Breast epithelium (tissue), 4 donors: ENCODE results near the gene TRMT2B. TPM values are rescaled to one million over a fixed set of nuclear protein-coding genes. Genes with fewer than 3 reads are reported as not detected.

ENCODE experiments used
- DNase-seq, 2 donors: peaks; one replicate each; pipeline ENCODE4 v3.0.0-alpha.2; 2019; ENCODE audit warnings: low spot score in 2 of 2
- H3K27ac ChIP-seq, 2 donors: fragments of 200-600 bp; sonication (generic) in 1 of 2; one replicate each; pipeline ENCODE4 v1.5.1; 2016 to 2019; ENCODE audit warnings: mild to moderate bottlenecking in 1 of 2
- H3K27me3 ChIP-seq, 2 donors: fragments of 200-600 bp; sonication (generic) in 1 of 2; one replicate each; pipeline versions ENCODE4 v1.5.1 to v1.6.0; 2017 to 2019; ENCODE audit warnings: control low read depth in 1 of 2, mild to moderate bottlenecking in 1 of 2
- H3K36me3 ChIP-seq: fragments of 200-600 bp; one replicate; pipeline ENCODE4 v1.5.1; 2019
- H3K4me1 ChIP-seq, 2 donors: fragments of 200-600 bp; sonication (generic); one replicate each; pipeline ENCODE4 v1.5.1; 2016 to 2019; ENCODE audit warnings: control low read depth in 1 of 2
- H3K4me3 ChIP-seq, 3 donors: fragments of 200-600 bp; sonication (generic); 1 replicate in 2 of 3; 2 replicates in 1 of 3; pipeline ENCODE4 v1.5.1; 2016 to 2019; ENCODE audit warnings: mild to moderate bottlenecking in 3 of 3, moderate library complexity in 2 of 3
- H3K9me3 ChIP-seq, 2 donors: fragments of 200-600 bp; sonication (generic) in 1 of 2; one replicate each; pipeline ENCODE4 v1.5.1; 2016 to 2019; ENCODE audit warnings: control low read depth in 1 of 2
- POLR2A ChIP-seq: fragments of 450-650 bp; IDR thresholded peaks from one replicate; pipeline ENCODE4 v1.6.1; 2016; ENCODE audit warnings: antibody characterized with exemption, mild to moderate bottlenecking, moderate library complexity
- POLR2AphosphoS5 ChIP-seq, 3 donors: sonication (generic); formaldehyde crosslinking; IDR thresholded peaks; one replicate each; pipeline ENCODE4 v1.6.1; 2017; ENCODE audit warnings: antibody characterized with exemption in 3 of 3
- intact Hi-C: fragments of 100-400 bp; cut with DNase I; formaldehyde crosslinking; loops from one replicate; pipeline ENCODE4 v1.15.1; 2023; ENCODE audit warnings: low total_unique reads
- total RNA-seq, 3 donors: library from RNA; depleted of rRNA; stranded (reverse); fragments of >200 nt; gene quantifications; one replicate each; pipeline ENCODE4 v1.1.0, GENCODE V29; 2016
- TF ChIP-seq, protein P1 (sequence below), 3 donors: fragments of 450-650 bp; IDR thresholded peaks; one replicate each; pipeline ENCODE4 v1.5.1; 2016 to 2017; ENCODE audit warnings: antibody characterized with exemption in 3 of 3, mild to moderate bottlenecking in 3 of 3, moderate library complexity in 3 of 3

The TRMT2B gene
- total RNA-seq, 3 donors from 2014 or later = 15.2 to 23.6 (median 17.7) TPM

DNA sequence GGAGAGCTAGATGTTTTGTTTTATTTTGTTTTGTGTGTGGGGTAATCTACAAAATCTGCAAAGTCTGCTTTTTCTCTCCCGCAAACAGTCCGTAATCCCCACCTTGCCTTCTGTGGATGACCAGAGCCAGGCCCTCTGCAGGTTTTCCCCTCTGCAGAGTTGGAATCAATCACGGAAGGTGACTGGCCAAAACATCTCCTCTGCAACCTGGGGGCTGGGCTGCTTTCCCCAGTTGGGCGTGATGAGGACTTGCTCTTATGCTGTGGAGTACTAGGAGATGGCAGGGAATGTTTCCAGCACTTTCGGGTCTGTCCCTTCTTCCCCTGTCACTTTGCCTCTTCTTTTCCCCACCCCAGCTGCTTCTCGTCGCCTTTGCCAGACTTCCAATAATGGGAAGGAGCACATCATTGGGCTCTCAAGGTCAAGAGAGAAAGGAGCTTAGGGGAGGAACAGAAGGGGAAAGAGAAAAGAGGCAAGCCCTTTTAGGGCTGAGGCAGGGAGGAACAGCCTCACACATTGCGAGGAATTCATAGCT, 27.9 kb upstream of the TRMT2B start:
- peaks cover 0 to 66% of the 10 kb centered on the region in 2 donors for H3K27me3 ChIP-seq
- DNase-seq = no peak
- no peak for TF ChIP-seq POLR2AphosphoS5 (IDR thresholded peaks at IDR 0.05)
- TF ChIP-seq, protein P1, sequence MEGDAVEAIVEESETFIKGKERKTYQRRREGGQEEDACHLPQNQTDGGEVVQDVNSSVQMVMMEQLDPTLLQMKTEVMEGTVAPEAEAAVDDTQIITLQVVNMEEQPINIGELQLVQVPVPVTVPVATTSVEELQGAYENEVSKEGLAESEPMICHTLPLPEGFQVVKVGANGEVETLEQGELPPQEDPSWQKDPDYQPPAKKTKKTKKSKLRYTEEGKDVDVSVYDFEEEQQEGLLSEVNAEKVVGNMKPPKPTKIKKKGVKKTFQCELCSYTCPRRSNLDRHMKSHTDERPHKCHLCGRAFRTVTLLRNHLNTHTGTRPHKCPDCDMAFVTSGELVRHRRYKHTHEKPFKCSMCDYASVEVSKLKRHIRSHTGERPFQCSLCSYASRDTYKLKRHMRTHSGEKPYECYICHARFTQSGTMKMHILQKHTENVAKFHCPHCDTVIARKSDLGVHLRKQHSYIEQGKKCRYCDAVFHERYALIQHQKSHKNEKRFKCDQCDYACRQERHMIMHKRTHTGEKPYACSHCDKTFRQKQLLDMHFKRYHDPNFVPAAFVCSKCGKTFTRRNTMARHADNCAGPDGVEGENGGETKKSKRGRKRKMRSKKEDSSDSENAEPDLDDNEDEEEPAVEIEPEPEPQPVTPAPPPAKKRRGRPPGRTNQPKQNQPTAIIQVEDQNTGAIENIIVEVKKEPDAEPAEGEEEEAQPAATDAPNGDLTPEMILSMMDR (IDR thresholded peaks at IDR 0.05) = no peak
- no peak for TF ChIP-seq POLR2A
- H3K4me3 ChIP-seq = peak overlapping the region; percentile 37 to 61 (median 42)
- no peaks in the 10 kb centered on the region for H3K9me3 ChIP-seq
- no peaks in the 10 kb centered on the region for H3K4me1 ChIP-seq
- intact Hi-C loops = no loop called here
- H3K36me3 ChIP-seq = no peaks in the 10 kb centered on the region
- H3K27ac ChIP-seq = no peak overlapping the region

DNA sequence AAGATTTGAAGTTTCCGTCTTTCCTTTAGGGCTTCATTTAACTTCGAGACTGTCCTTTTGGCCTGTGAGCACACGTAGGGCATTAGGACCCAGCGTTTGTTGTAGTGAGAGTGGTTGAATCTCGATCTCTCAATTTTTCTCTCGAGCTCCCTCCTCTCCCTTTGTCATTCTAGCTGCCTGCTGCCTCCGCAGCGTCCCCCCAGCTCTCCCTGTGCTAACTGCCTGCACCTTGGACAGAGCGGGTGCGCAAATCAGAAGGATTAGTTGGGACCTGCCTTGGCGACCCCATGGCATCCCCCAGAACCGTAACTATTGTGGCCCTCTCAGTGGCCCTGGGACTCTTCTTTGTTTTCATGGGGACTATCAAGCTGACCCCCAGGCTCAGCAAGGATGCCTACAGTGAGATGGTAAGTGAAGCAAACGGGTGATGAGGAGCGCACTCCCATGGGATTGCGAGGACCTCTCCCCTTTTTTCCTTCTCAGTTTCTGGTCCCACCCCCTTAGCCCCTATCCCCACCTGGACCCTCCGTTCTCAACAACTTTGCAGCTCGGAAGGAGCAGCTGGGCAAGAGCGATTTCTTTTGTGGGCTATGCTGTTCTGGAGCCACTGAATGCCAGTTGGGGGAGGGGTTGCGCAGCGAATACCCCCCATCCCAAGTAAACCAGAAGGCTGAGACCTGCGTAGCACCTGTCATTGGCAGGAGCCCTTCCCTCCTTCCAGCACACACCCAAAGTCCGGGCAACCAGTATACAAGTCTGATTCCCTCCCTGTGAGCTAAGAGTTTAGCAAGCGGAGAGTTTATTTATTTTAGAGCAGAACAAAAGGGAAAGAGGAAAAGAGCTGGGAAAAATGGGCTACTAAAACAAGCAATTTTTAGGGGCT, 27.0 kb upstream of the TRMT2B start, which contains the start of gene TMEM35A:
TSS of gene TMEM35A (plus strand) at position 164 of the 883 bp plus-strand sequence. CDS start at position 288, 124 bp downstream.
- no peak for DNase-seq
- Histone ChIP-seq H3K27ac (no peak within 1 kb of the TSS), H3K27me3 (peaks cover 0 to 61% of the 10 kb centered on the region in 2 donors), H3K36me3 (no peaks in the 10 kb centered on the region), H3K4me1 (no peaks in the 10 kb centered on the region), H3K4me3 (peak within 1 kb of the TSS; percentile 37 to 61 (median 42)), H3K9me3 (no peaks in the 10 kb centered on the region)
- intact Hi-C loops = no loop called here
- TF ChIP-seq POLR2AphosphoS5 (IDR thresholded peaks at IDR 0.05) = no peak
- TF ChIP-seq, protein P1 (IDR thresholded peaks at IDR 0.05) = no peak
- no peak for TF ChIP-seq POLR2A

DNA sequence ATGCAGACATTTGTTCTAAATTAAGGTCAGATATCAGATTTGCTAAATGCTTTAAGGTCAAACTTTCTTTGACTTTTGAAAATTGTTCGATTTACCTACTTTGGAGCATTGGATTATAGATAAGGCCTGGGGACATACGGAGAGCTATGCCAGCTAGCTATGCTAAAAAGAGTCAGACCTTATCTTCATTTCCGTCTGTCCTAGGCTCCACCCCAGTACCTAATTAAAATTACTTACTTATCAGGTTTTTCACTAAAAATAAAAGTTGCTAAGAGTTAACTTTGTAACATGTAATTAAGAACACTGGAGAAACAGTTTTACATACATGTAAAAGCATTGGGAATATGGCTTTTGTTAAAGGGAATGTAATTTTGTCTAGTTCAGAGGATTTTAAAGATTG, 19.7 kb upstream of the TRMT2B start:
- DNase-seq = no peak
- no peak overlapping the region for H3K27ac ChIP-seq
- peaks cover 0 to 7% of the 10 kb centered on the region in 2 donors for H3K27me3 ChIP-seq
- intact Hi-C loops = no loop called here
- no peaks in the 10 kb centered on the region for H3K4me1 ChIP-seq
- H3K4me3 ChIP-seq = no peak overlapping the region
- no peaks in the 10 kb centered on the region for H3K36me3 ChIP-seq
- no peaks in the 10 kb centered on the region for H3K9me3 ChIP-seq
- TF ChIP-seq POLR2A (no peak), POLR2AphosphoS5 (IDR thresholded peaks at IDR 0.05) (no peak)
- TF ChIP-seq, protein P1 (IDR thresholded peaks at IDR 0.05) = no peak

DNA sequence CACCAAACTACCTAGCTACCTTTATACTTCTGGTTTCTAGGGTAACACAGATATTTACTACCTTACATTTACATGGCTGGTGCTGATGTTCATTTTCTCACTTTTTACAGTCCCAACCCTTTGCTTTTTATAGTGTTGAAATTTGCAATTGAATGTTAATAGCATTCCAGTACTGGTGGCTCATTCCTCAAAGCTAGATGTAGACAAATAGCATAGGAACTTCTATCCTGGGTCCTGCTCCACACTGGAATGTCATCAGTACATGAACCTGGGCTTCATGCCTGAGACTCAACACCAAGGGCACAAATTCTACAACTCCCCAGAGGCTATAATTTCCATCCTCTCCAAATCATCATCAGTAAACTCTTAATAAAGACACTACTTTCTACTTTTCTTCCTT, 10.3 kb upstream of the TRMT2B start:
- Histone ChIP-seq H3K27ac (no peak overlapping the region), H3K4me3 (no peak overlapping the region), H3K27me3 (peaks cover 0 to 35% of the 10 kb centered on the region in 2 donors), H3K4me1 (no peaks in the 10 kb centered on the region), H3K9me3 (no peaks in the 10 kb centered on the region), H3K36me3 (no peaks in the 10 kb centered on the region)
- intact Hi-C loops = no loop called here
- DNase-seq = no peak
- no peak for TF ChIP-seq POLR2A
- TF ChIP-seq, protein P1 (IDR thresholded peaks at IDR 0.05) = no peak
- no peak for TF ChIP-seq POLR2AphosphoS5 (IDR thresholded peaks at IDR 0.05)
